ENCODE measurements around the gene ANKRD24.

DNA sequence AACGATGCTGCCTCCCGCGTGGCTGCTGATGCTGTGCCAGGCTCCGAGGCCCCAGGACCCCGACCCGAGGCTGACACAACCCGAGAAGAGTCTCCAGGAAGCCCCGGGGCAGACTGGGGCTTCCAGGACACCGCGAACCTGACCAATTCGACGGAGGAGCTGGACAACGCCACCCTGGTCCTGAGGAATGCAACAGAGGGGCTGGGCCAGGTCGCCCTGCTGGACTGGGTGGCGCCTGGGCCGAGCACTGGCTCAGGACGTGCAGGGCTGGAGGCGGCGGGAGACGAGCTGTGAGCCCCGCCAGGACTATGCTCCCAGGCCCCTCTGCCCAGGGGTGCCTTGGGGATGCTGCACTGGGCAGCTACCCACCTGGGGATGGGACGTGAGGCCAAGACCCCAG lies 10.8 kb upstream of the ANKRD24 start:
- TF ChIP-seq, protein P1, sequence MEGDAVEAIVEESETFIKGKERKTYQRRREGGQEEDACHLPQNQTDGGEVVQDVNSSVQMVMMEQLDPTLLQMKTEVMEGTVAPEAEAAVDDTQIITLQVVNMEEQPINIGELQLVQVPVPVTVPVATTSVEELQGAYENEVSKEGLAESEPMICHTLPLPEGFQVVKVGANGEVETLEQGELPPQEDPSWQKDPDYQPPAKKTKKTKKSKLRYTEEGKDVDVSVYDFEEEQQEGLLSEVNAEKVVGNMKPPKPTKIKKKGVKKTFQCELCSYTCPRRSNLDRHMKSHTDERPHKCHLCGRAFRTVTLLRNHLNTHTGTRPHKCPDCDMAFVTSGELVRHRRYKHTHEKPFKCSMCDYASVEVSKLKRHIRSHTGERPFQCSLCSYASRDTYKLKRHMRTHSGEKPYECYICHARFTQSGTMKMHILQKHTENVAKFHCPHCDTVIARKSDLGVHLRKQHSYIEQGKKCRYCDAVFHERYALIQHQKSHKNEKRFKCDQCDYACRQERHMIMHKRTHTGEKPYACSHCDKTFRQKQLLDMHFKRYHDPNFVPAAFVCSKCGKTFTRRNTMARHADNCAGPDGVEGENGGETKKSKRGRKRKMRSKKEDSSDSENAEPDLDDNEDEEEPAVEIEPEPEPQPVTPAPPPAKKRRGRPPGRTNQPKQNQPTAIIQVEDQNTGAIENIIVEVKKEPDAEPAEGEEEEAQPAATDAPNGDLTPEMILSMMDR (IDR thresholded peaks at IDR 0.05) = no peak
- TF ChIP-seq EP300 (IDR thresholded peaks at IDR 0.05) = no peak
- TF ChIP-seq POLR2A (IDR thresholded peaks at IDR 0.05) = no peak

All from tibial nerve (tissue), 4 donors.